Measurements from ENCODE around the gene ASXL3. TPM values are rescaled to one million over a fixed set of nuclear protein-coding genes. Genes with fewer than 3 reads are reported as not detected.

Gene ASXL3
- polyA plus RNA-seq, 1 donor from 2014 or later: 15.2 TPM

- no peak overlapping the region for H2AFZ ChIP-seq (ENCODE audit: low read depth, low read length)
These were observed 173.7 kb downstream of the ASXL3 start for GRCh38 chr18:33751613-33752221.

GRCh38 chr18:33755391-33755790 is 177.4 kb downstream of the ASXL3 start:
- Histone ChIP-seq H3K9me3 (ENCODE audit: low read length) (no peaks in the 10 kb centered on the region), H3K4me3 (ENCODE audit: low read length) (no peak overlapping the region), H3K4me2 (ENCODE audit: low read length) (no peak overlapping the region), H3K27me3 (ENCODE audit: insufficient read depth, low read depth, low read length) (no peaks in the 10 kb centered on the region), H4K20me1 (ENCODE audit: insufficient read depth) (no peaks in the 10 kb centered on the region), H3F3A (ENCODE audit: insufficient read depth, low read length, poor library complexity, severe bottlenecking) (no peaks in the 10 kb centered on the region), H3K27ac (ENCODE audit: low read length) (no peak overlapping the region), H3K9ac (ENCODE audit: low read length) (no peak overlapping the region), H3K36me3 (ENCODE audit: insufficient read depth, low read length) (no peaks in the 10 kb centered on the region), H3K9me2 (ENCODE audit: insufficient read depth, low read length) (no peaks in the 10 kb centered on the region), H2AFZ (ENCODE audit: low read depth, low read length) (no peak overlapping the region), H3K79me2 (replicated peaks; ENCODE audit: insufficient read depth, low read length) (no peaks in the 10 kb centered on the region)
- no peak for TF ChIP-seq MXI1 (conservative IDR thresholded peaks at IDR 0.05; ENCODE audit: poor library complexity, severe bottlenecking)
- no peak for TF ChIP-seq CTCF (IDR thresholded peaks at IDR 0.05; ENCODE audit: poor library complexity, severe bottlenecking)

More at GRCh38 chr18:33751613-33752221, 173.7 kb downstream of the ASXL3 start:
- Histone ChIP-seq H3K9me2 (ENCODE audit: insufficient read depth, low read length) (no peaks in the 10 kb centered on the region), H3K79me2 (replicated peaks; ENCODE audit: insufficient read depth, low read length) (no peaks in the 10 kb centered on the region), H4K20me1 (ENCODE audit: insufficient read depth) (no peaks in the 10 kb centered on the region), H3F3A (ENCODE audit: insufficient read depth, low read length, poor library complexity, severe bottlenecking) (no peaks in the 10 kb centered on the region), H3K9ac (ENCODE audit: low read length) (no peak overlapping the region), H3K4me2 (ENCODE audit: low read length) (no peak overlapping the region), H3K36me3 (ENCODE audit: insufficient read depth, low read length) (peaks cover 3% of the 10 kb centered on the region), H3K4me3 (ENCODE audit: low read length) (no peak overlapping the region), H3K9me3 (ENCODE audit: low read length) (no peaks in the 10 kb centered on the region), H3K27me3 (ENCODE audit: insufficient read depth, low read depth, low read length) (no peaks in the 10 kb centered on the region), H3K27ac (ENCODE audit: low read length) (no peak overlapping the region)
- TF ChIP-seq SMC3 (conservative IDR thresholded peaks at IDR 0.05; ENCODE audit: poor library complexity) (peak; percentile 78), EZH2 (IDR thresholded peaks at IDR 0.05; ENCODE audit: borderline replicate concordance, insufficient read depth, low read length, poor library complexity, severe bottlenecking) (no peak), RAD21 (conservative IDR thresholded peaks at IDR 0.05) (peak; percentile 68), CTCF (IDR thresholded peaks at IDR 0.05; ENCODE audit: poor library complexity, severe bottlenecking) (peak; percentile 70), POLR2AphosphoS5 (IDR thresholded peaks at IDR 0.05) (no peak), TAF1 (IDR thresholded peaks at IDR 0.05; ENCODE audit: low read depth) (no peak), EP300 (conservative IDR thresholded peaks at IDR 0.05; ENCODE audit: poor library complexity, severe bottlenecking) (no peak)

- H3K36me3 ChIP-seq (ENCODE audit: insufficient read depth, low read length): no peaks in the 10 kb centered on the region
- no peaks in the 10 kb centered on the region for H3K9me2 ChIP-seq (ENCODE audit: insufficient read depth, low read length)
- no peaks in the 10 kb centered on the region for H3K9me3 ChIP-seq (ENCODE audit: low read length)
- H3K9ac ChIP-seq (ENCODE audit: low read length): no peak overlapping the region
- H3F3A ChIP-seq (ENCODE audit: insufficient read depth, low read length, poor library complexity, severe bottlenecking): no peaks in the 10 kb centered on the region
- H3K4me2 ChIP-seq (ENCODE audit: low read length): no peak overlapping the region
- H3K4me3 ChIP-seq (ENCODE audit: low read length): no peak overlapping the region
- no peaks in the 10 kb centered on the region for H4K20me1 ChIP-seq (ENCODE audit: insufficient read depth)
- H3K79me2 ChIP-seq (replicated peaks; ENCODE audit: insufficient read depth, low read length): no peaks in the 10 kb centered on the region
- H3K27me3 ChIP-seq (ENCODE audit: insufficient read depth, low read depth, low read length): no peaks in the 10 kb centered on the region
- TF ChIP-seq CTCF (IDR thresholded peaks at IDR 0.05; ENCODE audit: poor library complexity, severe bottlenecking) (no peak), REST (IDR thresholded peaks at IDR 0.05; ENCODE audit: borderline replicate concordance) (no peak), MXI1 (conservative IDR thresholded peaks at IDR 0.05; ENCODE audit: poor library complexity, severe bottlenecking) (no peak)
- H3K27ac ChIP-seq (ENCODE audit: low read length): no peak overlapping the region
- H2AFZ ChIP-seq (ENCODE audit: low read depth, low read length): no peak overlapping the region
These were observed 178.0 kb downstream of the ASXL3 start for GRCh38 chr18:33755931-33756560.

Data from neural cell (in vitro differentiated cells).